ENCODE results near the gene KLHL35. TPM values are rescaled to one million over a fixed set of nuclear protein-coding genes. Genes with fewer than 3 reads are reported as not detected.
"Not testable (repeated sequence)": the region's sequence is repeated elsewhere in the genome, so short reads cannot be mapped to it uniquely, and the experiment has no call there.

Gene KLHL35
- total and polyA plus RNA-seq, 2 experiments from 2014 or later = 0.63 to 1.7 TPM

- Histone ChIP-seq H3K27ac (no peak overlapping the region), H3K4me2 (no peak overlapping the region), H4K20me1 (ENCODE audit: insufficient read depth, poor library complexity, severe bottlenecking) (no peaks in the 10 kb centered on the region), H3K36me3 (replicated peaks; ENCODE audit: insufficient read depth, low read depth) (no peaks in the 10 kb centered on the region), H3K9me3 (ENCODE audit: low read depth) (no peaks in the 10 kb centered on the region), H3K79me2 (no peaks in the 10 kb centered on the region), H3K9me2 (replicated peaks; ENCODE audit: insufficient read depth) (no peaks in the 10 kb centered on the region), H3K4me3 (no peak overlapping the region), H3K4me1 (ENCODE audit: insufficient read depth) (peaks cover 24% of the 10 kb centered on the region), H2AFZ (no peak overlapping the region), H3K27me3 (no peaks in the 10 kb centered on the region)
- DNase-seq (ENCODE audit: low spot score) = no peak
- WGBS (ENCODE audit: low lambda C conversion rate, missing lambda C conversion rate) = 68% methylated on average over 3 of the region's 3 CpGs
- TF ChIP-seq EZH2 (IDR thresholded peaks at IDR 0.05; ENCODE audit: borderline replicate concordance) (no peak), CTCF (IDR thresholded peaks at IDR 0.05; ENCODE audit: poor library complexity) (no peak), EZH2phosphoT487 (IDR thresholded peaks at IDR 0.05; ENCODE audit: low read depth, severe bottlenecking, unreplicated experiment) (no peak)
Measured at GRCh38 chr11:75383246-75383645, 49.8 kb downstream of the KLHL35 start.

- peak overlapping the region; percentile 80 for H3K27ac ChIP-seq
- H3K79me2 ChIP-seq = no peaks in the 10 kb centered on the region
- H3K4me1 ChIP-seq (ENCODE audit: insufficient read depth) = peaks cover 16% of the 10 kb centered on the region
- TF ChIP-seq EZH2 (IDR thresholded peaks at IDR 0.05; ENCODE audit: borderline replicate concordance) = no peak
- no peak for TF ChIP-seq EZH2phosphoT487 (IDR thresholded peaks at IDR 0.05; ENCODE audit: low read depth, severe bottlenecking, unreplicated experiment)
- TF ChIP-seq CTCF (IDR thresholded peaks at IDR 0.05; ENCODE audit: poor library complexity) = no peak
- H3K36me3 ChIP-seq (replicated peaks; ENCODE audit: insufficient read depth, low read depth) = no peaks in the 10 kb centered on the region
- peak; percentile 73 for DNase-seq (ENCODE audit: low spot score)
- no peaks in the 10 kb centered on the region for H4K20me1 ChIP-seq (ENCODE audit: insufficient read depth, poor library complexity, severe bottlenecking)
- no peaks in the 10 kb centered on the region for H3K27me3 ChIP-seq
- no peaks in the 10 kb centered on the region for H3K9me3 ChIP-seq (ENCODE audit: low read depth)
- H3K4me3 ChIP-seq = no peak overlapping the region
- no peaks in the 10 kb centered on the region for H3K9me2 ChIP-seq (replicated peaks; ENCODE audit: insufficient read depth)
- WGBS (ENCODE audit: low lambda C conversion rate, missing lambda C conversion rate) = 63% methylated on average over 7 of the region's 7 CpGs
- H2AFZ ChIP-seq = no peak overlapping the region
- no peak overlapping the region for H3K4me2 ChIP-seq
Measured at GRCh38 chr11:75380716-75381420, 52.1 kb downstream of the KLHL35 start.

GRCh38 chr11:75380245-75380644, 52.8 kb downstream of the KLHL35 start:
- Histone ChIP-seq H3K4me3 (no peak overlapping the region), H3K4me2 (no peak overlapping the region), H3K4me1 (ENCODE audit: insufficient read depth) (peaks cover 16% of the 10 kb centered on the region), H3K79me2 (no peaks in the 10 kb centered on the region), H3K9me2 (replicated peaks; ENCODE audit: insufficient read depth) (no peaks in the 10 kb centered on the region), H3K27ac (peak overlapping the region; percentile 80), H4K20me1 (ENCODE audit: insufficient read depth, poor library complexity, severe bottlenecking) (no peaks in the 10 kb centered on the region), H3K27me3 (no peaks in the 10 kb centered on the region), H3K9me3 (ENCODE audit: low read depth) (no peaks in the 10 kb centered on the region), H2AFZ (no peak overlapping the region), H3K36me3 (replicated peaks; ENCODE audit: insufficient read depth, low read depth) (no peaks in the 10 kb centered on the region)
- no peak for DNase-seq (ENCODE audit: low spot score)
- 91% methylated on average over 2 of the region's 2 CpGs for WGBS (ENCODE audit: low lambda C conversion rate, missing lambda C conversion rate)
- TF ChIP-seq EZH2phosphoT487 (IDR thresholded peaks at IDR 0.05; ENCODE audit: low read depth, severe bottlenecking, unreplicated experiment) = no peak
- no peak for TF ChIP-seq EZH2 (IDR thresholded peaks at IDR 0.05; ENCODE audit: borderline replicate concordance)
- TF ChIP-seq CTCF (IDR thresholded peaks at IDR 0.05; ENCODE audit: poor library complexity) = no peak

GRCh38 chr11:75378776-75379175, 54.2 kb downstream of the KLHL35 start:
- peak overlapping the region; percentile 80 for H3K27ac ChIP-seq
- peaks cover 16% of the 10 kb centered on the region for H3K4me1 ChIP-seq (ENCODE audit: insufficient read depth)
- H2AFZ ChIP-seq; H3K27me3 ChIP-seq; H3K4me2 ChIP-seq; H4K20me1 ChIP-seq (ENCODE audit: insufficient read depth, poor library complexity, severe bottlenecking); H3K9me2 ChIP-seq (replicated peaks; ENCODE audit: insufficient read depth); DNase-seq (ENCODE audit: low spot score); H3K36me3 ChIP-seq (replicated peaks; ENCODE audit: insufficient read depth, low read depth); H3K9me3 ChIP-seq (ENCODE audit: low read depth); H3K79me2 ChIP-seq; H3K4me3 ChIP-seq: not testable (repeated sequence)
- 92% methylated on average over 17 of the region's 17 CpGs for WGBS (ENCODE audit: low lambda C conversion rate, missing lambda C conversion rate)
